K562 (cell line): ENCODE data around the gene RNF123. TPM values are rescaled to one million over a fixed set of nuclear protein-coding genes. Genes with fewer than 3 reads are reported as not detected.

ENCODE experiments used
- ATAC-seq: fragments of 200-7000 bp; cut with Tn5 transposase; 3 replicates; pipeline ENCODE4 v1.9.1; 2020; ENCODE audit warnings: moderate library complexity
- BruUV-seq: library from RNA; stranded (reverse); fragments of 400-500 nt; replicated peaks from 2 replicates; lab custom pipeline; 2021; lab: Mats Ljungman, UMichigan
- CTCF ChIA-PET: fragments of 300-600 bp; formaldehyde crosslinking; extraction: SDS; loops from one replicate; lab custom pipeline; 2021; ENCODE audit warnings: low intra/inter-chr PET ratio; lab: Yijun Ruan, JAX
- POLR2A ChIA-PET: fragments of 300-600, 350-650 bp; sonication (Branson Sonifier 250); formaldehyde crosslinking; extraction: SDS; loops from one replicate; lab custom pipeline; 2021; ENCODE audit warnings: antibody characterized with exemption, inconsistent platforms; lab: Yijun Ruan, JAX
- DNase-seq, 4 experiments: peaks; one replicate each; pipeline versions ENCODE4 v3.0.0 to v3.0.0-alpha.2; 2011 to 2018; ENCODE audit warnings: low spot score in 3 of 4, mixed read lengths in 3 of 4; ENCODE audit errors: extremely low read depth in 1 of 4
- FAIRE-seq: peaks from 2 replicates; lab custom pipeline; 2011; peaks lifted over from hg19 to GRCh38; lab: Jason Lieb, UNC
- H2AFZ ChIP-seq: 2 replicates; pipeline ENCODE4 v1.6.0; 2011; ENCODE audit warnings: low read depth, low read length, control low read depth, inconsistent platforms
- H3K27ac ChIP-seq: fragments of 200-600 bp; 3 replicates; pipeline ENCODE4 v1.8.0; 2011; ENCODE audit warnings: low read depth, mild to moderate bottlenecking, control low read depth, inconsistent platforms, low read length, moderate library complexity, mixed read lengths; ENCODE audit errors: extremely low read depth
- H3K27me3 ChIP-seq, 2 experiments: fragments of 300-600 bp in 1 of 2; 2 replicates in 1 of 2; 3 replicates in 1 of 2; pipeline versions ENCODE4 v1.6.0 to v1.8.0; 2011; ENCODE audit warnings: inconsistent platforms in 2 of 2, low read length in 2 of 2, mild to moderate bottlenecking in 1 of 2, mixed read lengths in 1 of 2, moderate library complexity in 1 of 2; ENCODE audit not compliant: control insufficient read depth in 2 of 2, insufficient read depth in 2 of 2
- H3K36me3 ChIP-seq: fragments of 300-600 bp; 3 replicates; pipeline ENCODE4 v1.8.0; 2011; ENCODE audit warnings: mild to moderate bottlenecking, low read length, inconsistent platforms; ENCODE audit not compliant: control insufficient read depth, insufficient read depth
- H3K4me1 ChIP-seq, 2 experiments: fragments of 200-600 bp in 1 of 2; replicated peaks in 1 of 2; 2 replicates in 1 of 2; 3 replicates in 1 of 2; pipeline versions ENCODE4 v1.5.1 to v1.8.0; 2011; ENCODE audit warnings: inconsistent platforms in 2 of 2, low read length in 2 of 2, mild to moderate bottlenecking in 1 of 2, mixed read lengths in 1 of 2, moderate library complexity in 1 of 2; ENCODE audit not compliant: control insufficient read depth in 2 of 2, insufficient read depth in 2 of 2
- H3K4me2 ChIP-seq: 2 replicates; pipeline ENCODE4 v1.6.1; 2011; ENCODE audit warnings: low read length, control low read depth, inconsistent platforms, mixed read lengths; ENCODE audit not compliant: insufficient read depth
- H3K4me3 ChIP-seq: fragments of 200-600 bp; sonication (generic), shearing (Covaris generic); 2 replicates; pipeline ENCODE4 v1.5.1; 2016; ENCODE audit warnings: control low read depth, inconsistent platforms
- H3K79me2 ChIP-seq: fragments of 200-600 bp; 3 replicates; pipeline ENCODE4 v1.8.0; 2011; ENCODE audit warnings: low read length, inconsistent platforms; ENCODE audit not compliant: control insufficient read depth, insufficient read depth
- H3K9ac ChIP-seq, 2 experiments: 2 replicates each; pipeline versions ENCODE4 v1.6.0 to v1.6.1; 2011; ENCODE audit warnings: low read depth in 2 of 2, low read length in 2 of 2, control low read depth in 1 of 2, inconsistent platforms in 1 of 2, mild to moderate bottlenecking in 1 of 2, mixed read lengths in 1 of 2; ENCODE audit not compliant: insufficient read depth in 1 of 2
- H3K9me1 ChIP-seq: one replicate; pipeline ENCODE4 v1.6.0; 2011; ENCODE audit warnings: inconsistent platforms, mild to moderate bottlenecking, low read length, moderate library complexity; ENCODE audit not compliant: control insufficient read depth, insufficient read depth
- H3K9me3 ChIP-seq: replicated peaks from 2 replicates; pipeline ENCODE4 v1.5.1; 2011; ENCODE audit warnings: low read depth, low read length, inconsistent platforms; ENCODE audit not compliant: control insufficient read depth, insufficient read depth
- H4K20me1 ChIP-seq: replicated peaks from 2 replicates; pipeline ENCODE4 v1.6.1; 2011; ENCODE audit warnings: low read length, inconsistent platforms, mixed read lengths; ENCODE audit not compliant: control insufficient read depth, insufficient read depth
- CCAR2 ChIP-seq: fragments of 200-400 bp; formaldehyde crosslinking; IDR thresholded peaks from 2 replicates; pipeline ENCODE4 v1.6.1; 2017; ENCODE audit warnings: mild to moderate bottlenecking, low read depth, low read length
- ELF2 ChIP-seq: fragments of 250-450 bp; sonication (Bioruptor Pico); IDR thresholded peaks from 2 replicates; pipeline ENCODE4 v1.5.0; 2021; ENCODE audit warnings: mild to moderate bottlenecking
- HOXB6 ChIP-seq: fragments of 250-450 bp; sonication (Bioruptor Pico); IDR thresholded peaks from 2 replicates; pipeline ENCODE4 v1.5.1; 2022; ENCODE audit warnings: mild to moderate bottlenecking, borderline replicate concordance
- JUN ChIP-seq, 2 experiments: sonication (generic) in 1 of 2; formaldehyde crosslinking in 1 of 2; IDR thresholded peaks; 2 replicates each; pipeline versions ENCODE4 v1.6.1 to v1.8.0; 2012 to 2022; ENCODE audit warnings: borderline replicate concordance in 2 of 2, mild to moderate bottlenecking in 2 of 2, improper control_type of control experiment in 1 of 2, low read depth in 1 of 2, low read length in 1 of 2, missing genetic modification reagents in 1 of 2
- NFIC ChIP-seq: fragments of 450-650 bp; IDR thresholded peaks from 2 replicates; pipeline ENCODE4 v1.6.1; 2017; ENCODE audit warnings: mild to moderate bottlenecking, inconsistent platforms
- SIN3B ChIP-seq: fragments of 450-650 bp; IDR thresholded peaks from 2 replicates; pipeline ENCODE4 v1.6.1; 2017; ENCODE audit warnings: low read depth, mild to moderate bottlenecking, moderate library complexity
- WGBS: fragments of 100-300 bp; shearing (Covaris generic); methylation state at CpG from one replicate; pipeline ENCODE4 v1.1.6; 2016; ENCODE audit warnings: low coverage, mixed read lengths; ENCODE audit not compliant: insufficient coverage; ENCODE audit errors: missing lambda C conversion rate; 5-methylcytosine and 5-hydroxymethylcytosine counted together
- in situ Hi-C: fragments of 300-500 bp; cut with MboI; formaldehyde crosslinking; loops from 4 replicates; pipeline ENCODE4 v1.15.0; 2018; ENCODE audit warnings: inconsistent platforms, mixed read lengths
- intact Hi-C: fragments of 100-400 bp; cut with micrococcal nuclease; formaldehyde crosslinking; loops from 2 replicates; pipeline ENCODE4 v1.14.2; 2022
- polyA plus RNA-seq, 8 experiments: library from polyadenylated mRNA; depleted of rRNA in 4 of 8; stranded (reverse) in 5 of 8; unstranded in 3 of 8; fragments of >200 nt; fragmentation: Nextera tagmentation in 2 of 8; fragmentation: Illumina TruSeq in 1 of 8; extraction: Ambion mirVana in 2 of 8; extraction: Trizol in 1 of 8; gene quantifications; 2 replicates each; pipeline versions ENCODE4 v1.2.1 to v1.2.3, GENCODE V29; 2011 to 2014; ENCODE audit warnings: inconsistent platforms in 1 of 8, missing spikeins in 1 of 8
- total RNA-seq, 7 experiments: library from RNA; depleted of rRNA in 6 of 7; stranded (reverse); fragments of >200 nt in 6 of 7; fragmentation: Illumina TruSeq in 2 of 7; extraction: Trizol in 2 of 7; gene quantifications; 2 replicates each; pipeline versions ENCODE4 v1.2.1 to v1.2.3, GENCODE V29; 2011 to 2021; ENCODE audit warnings: low replicate concordance in 1 of 7
- TF ChIP-seq, protein P1 (sequence below), 3 experiments: IDR thresholded peaks in 2 of 3; conservative IDR thresholded peaks in 1 of 3; 2 replicates each; pipeline ENCODE4 v1.5.1; 2011 to 2012; ENCODE audit warnings: low read length in 3 of 3, mild to moderate bottlenecking in 3 of 3, control low read depth in 2 of 3, improper control_type of control experiment in 1 of 3, inconsistent platforms in 1 of 3, low read depth in 1 of 3, mixed read lengths in 1 of 3, moderate library complexity in 1 of 3; ENCODE audit not compliant: insufficient read depth in 2 of 3
- TF ChIP-seq, protein P2 (sequence below): fragments of 250-450 bp; sonication (Bioruptor Pico); IDR thresholded peaks from 2 replicates; pipeline ENCODE4 v1.8.0; 2022; ENCODE audit warnings: inconsistent platforms, mild to moderate bottlenecking, moderate library complexity, borderline replicate concordance

Gene RNF123
- total and polyA plus RNA-seq, 9 of the 15 experiments (the other 6 are each of a cell fraction or from before 2014, with no cell fraction given), result 8.7 to 53.1 (median 17.5) TPM

DNA sequence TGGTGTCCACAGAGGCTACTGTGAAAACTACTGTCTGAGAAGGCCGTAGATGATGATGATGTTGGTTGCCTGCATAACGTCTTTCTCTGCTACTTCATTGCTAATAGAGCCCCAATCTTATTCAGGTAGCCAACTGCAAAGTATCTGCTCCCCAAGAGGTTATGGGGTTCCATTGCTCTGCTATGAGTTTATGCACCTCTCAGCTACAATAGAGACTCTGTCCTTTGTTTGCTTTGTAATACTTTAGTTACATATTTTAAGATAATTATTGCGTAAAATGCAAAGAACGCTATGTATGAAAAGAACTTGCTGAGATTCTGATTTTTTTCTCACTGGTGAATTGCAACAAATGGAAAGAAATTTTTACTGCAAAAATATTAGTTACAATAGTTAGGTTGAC is 62.1 kb downstream of the RNF123 start:
- peaks cover 7% of the 10 kb centered on the region; the same call in 1 of the 2 replicates for H4K20me1 ChIP-seq
- in situ Hi-C loops (no loop called here), intact Hi-C loops (no loop called here)
- WGBS, result 93% methylated on average over 4 of the region's 4 CpGs
- no peak overlapping the region for H2AFZ ChIP-seq
- H3K4me1 ChIP-seq, result no peaks in the 10 kb centered on the region
- FAIRE-seq, result no peak
- ATAC-seq, result no peak
- H3K9ac ChIP-seq, result no peak overlapping the region
- H3K27me3 ChIP-seq, result no peaks in the 10 kb centered on the region
- no peak for DNase-seq
- H3K36me3 ChIP-seq, result peaks cover 27% of the 10 kb centered on the region
- no TSS peak for BruUV-seq
- ChIA-PET CTCF (no interaction called here), POLR2A (no interaction called here)
- no peak overlapping the region for H3K4me2 ChIP-seq
- H3K79me2 ChIP-seq, result peaks cover 49% of the 10 kb centered on the region
- no peak overlapping the region for H3K4me3 ChIP-seq
- H3K27ac ChIP-seq, result no peak overlapping the region
- H3K9me1 ChIP-seq, result no peaks in the 10 kb centered on the region
- H3K9me3 ChIP-seq, result no peaks in the 10 kb centered on the region
- TF ChIP-seq SIN3B (no peak), HOXB6 (CRISPR knock-in tag) (no peak), NFIC (no peak), JUN (IDR thresholded peaks at IDR 0.05; ENCODE audit: borderline replicate concordance, low read depth, low read length) (no peak), JUN (CRISPR knock-in tag; IDR thresholded peaks at IDR 0.05; ENCODE audit: borderline replicate concordance) (no peak), ELF2 (CRISPR knock-in tag) (no peak), CCAR2 (no peak)
- TF ChIP-seq, protein P1, sequence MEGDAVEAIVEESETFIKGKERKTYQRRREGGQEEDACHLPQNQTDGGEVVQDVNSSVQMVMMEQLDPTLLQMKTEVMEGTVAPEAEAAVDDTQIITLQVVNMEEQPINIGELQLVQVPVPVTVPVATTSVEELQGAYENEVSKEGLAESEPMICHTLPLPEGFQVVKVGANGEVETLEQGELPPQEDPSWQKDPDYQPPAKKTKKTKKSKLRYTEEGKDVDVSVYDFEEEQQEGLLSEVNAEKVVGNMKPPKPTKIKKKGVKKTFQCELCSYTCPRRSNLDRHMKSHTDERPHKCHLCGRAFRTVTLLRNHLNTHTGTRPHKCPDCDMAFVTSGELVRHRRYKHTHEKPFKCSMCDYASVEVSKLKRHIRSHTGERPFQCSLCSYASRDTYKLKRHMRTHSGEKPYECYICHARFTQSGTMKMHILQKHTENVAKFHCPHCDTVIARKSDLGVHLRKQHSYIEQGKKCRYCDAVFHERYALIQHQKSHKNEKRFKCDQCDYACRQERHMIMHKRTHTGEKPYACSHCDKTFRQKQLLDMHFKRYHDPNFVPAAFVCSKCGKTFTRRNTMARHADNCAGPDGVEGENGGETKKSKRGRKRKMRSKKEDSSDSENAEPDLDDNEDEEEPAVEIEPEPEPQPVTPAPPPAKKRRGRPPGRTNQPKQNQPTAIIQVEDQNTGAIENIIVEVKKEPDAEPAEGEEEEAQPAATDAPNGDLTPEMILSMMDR (IDR thresholded peaks at IDR 0.05 in 2 of 3, conservative IDR thresholded peaks at IDR 0.05 in 1 of 3; ENCODE audit: insufficient read depth in 2 of 3, low read depth in 1 of 3, low read length in 3 of 3), result no peak
- TF ChIP-seq, protein P2, sequence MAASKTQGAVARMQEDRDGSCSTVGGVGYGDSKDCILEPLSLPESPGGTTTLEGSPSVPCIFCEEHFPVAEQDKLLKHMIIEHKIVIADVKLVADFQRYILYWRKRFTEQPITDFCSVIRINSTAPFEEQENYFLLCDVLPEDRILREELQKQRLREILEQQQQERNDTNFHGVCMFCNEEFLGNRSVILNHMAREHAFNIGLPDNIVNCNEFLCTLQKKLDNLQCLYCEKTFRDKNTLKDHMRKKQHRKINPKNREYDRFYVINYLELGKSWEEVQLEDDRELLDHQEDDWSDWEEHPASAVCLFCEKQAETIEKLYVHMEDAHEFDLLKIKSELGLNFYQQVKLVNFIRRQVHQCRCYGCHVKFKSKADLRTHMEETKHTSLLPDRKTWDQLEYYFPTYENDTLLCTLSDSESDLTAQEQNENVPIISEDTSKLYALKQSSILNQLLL, result no peak
